IPS-NIHi7 (cell line): ENCODE results near the gene PLLP.

Source experiments
- DNase-seq: peaks from one replicate; pipeline ENCODE4 v3.0.0; 2012; ENCODE audit warnings: mixed read lengths; ENCODE audit errors: extremely low spot score

Gene PLLP, protein sequence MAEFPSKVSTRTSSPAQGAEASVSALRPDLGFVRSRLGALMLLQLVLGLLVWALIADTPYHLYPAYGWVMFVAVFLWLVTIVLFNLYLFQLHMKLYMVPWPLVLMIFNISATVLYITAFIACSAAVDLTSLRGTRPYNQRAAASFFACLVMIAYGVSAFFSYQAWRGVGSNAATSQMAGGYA

GRCh38 chr16:57284209-57284951 is at the start of gene PLLP:
Gene PLLP (minus strand): TSS chr16:57284672. CDS start chr16:57284540, 132 bp downstream.
- DNase-seq, result peak; percentile 79

DNA sequence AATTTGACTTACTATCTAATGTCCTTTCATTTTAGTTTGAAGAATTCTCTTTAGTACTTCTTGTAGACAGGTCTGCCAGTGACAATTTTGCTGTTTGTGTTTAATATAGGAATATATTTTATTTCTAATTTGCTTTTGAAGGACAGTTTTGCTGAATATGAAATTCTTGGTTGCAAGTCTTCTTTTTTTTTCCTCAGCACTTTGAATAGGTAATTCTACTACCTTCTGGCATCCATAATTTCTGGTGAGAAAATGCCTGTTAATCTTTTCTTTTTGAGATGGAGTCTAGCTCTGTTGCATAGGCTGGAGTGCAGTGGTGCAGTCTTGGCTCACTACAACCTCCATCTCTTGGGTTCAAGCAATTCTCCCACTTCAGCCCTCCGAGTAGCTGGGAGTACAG is 48.9 kb upstream of the PLLP start:
- no peak for DNase-seq

GRCh38 chr16:57331355-57331754 is 46.9 kb upstream of the PLLP start:
- DNase-seq, result no peak

- no peak for DNase-seq
These were observed 45.4 kb upstream of the PLLP start for GRCh38 chr16:57329718-57330327.

DNA sequence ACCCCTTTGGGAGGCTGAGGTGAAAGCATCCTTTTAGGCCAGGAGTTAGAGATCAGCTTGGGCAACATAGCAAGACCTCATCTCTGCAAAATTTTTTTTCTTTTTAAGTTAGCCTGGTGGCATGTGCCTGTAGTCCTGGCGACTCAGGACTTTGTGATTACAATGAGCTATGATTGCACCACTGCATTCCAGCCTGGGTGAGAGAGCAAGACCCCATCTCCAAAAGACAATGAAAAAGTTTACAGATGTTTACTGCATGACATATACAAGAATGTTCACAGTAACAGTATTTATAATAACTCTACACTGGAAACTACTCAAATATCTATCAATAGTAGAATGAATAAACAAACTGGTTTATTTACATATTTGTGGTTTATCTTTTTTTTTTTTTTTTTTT is 41.0 kb upstream of the PLLP start:
- DNase-seq, result no peak

GRCh38 chr16:57324749-57325148 is 40.3 kb upstream of the PLLP start:
- no peak for DNase-seq

GRCh38 chr16:57319646-57320045 is 35.2 kb upstream of the PLLP start:
- DNase-seq, result no peak

- peak; percentile 44 for DNase-seq
These were observed 33.9 kb upstream of the PLLP start for GRCh38 chr16:57318240-57318970.

GRCh38 chr16:57316390-57317017 is 32.0 kb upstream of the PLLP start:
- DNase-seq, result no peak

GRCh38 chr16:57315416-57315815 is 30.9 kb upstream of the PLLP start:
- no peak for DNase-seq

DNA sequence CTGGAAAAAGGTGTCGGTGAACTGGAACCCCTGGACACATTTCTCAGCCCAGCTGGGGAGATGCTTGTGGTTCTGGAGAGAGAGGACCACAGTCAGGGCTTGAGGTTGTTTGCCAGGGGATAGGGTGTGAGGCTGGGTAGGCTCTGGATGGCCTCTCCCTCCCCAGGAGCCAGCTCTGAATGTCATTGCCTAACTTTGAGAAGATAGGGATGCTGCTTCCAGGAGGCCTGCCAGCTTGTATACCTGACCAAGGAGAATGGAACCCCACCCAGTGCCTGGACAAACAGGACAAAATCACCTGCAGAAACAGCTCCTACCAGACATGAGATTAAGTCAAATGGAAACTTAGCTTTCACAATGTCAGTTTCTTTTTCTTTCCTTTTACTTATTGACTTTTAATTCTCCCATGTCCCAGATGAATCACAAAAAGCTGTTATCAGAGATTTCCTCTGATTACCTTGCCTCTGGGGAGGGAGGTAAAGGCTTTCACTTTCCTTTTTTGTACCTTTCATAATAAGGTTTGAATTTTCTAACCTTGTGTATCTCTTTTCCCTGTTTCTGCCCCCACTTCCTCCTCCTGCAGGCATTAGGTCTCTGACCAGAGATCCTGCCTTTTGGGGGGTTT is 29.8 kb upstream of the PLLP start:
- no peak for DNase-seq

- DNase-seq, result no peak
These were observed 29.0 kb upstream of the PLLP start for GRCh38 chr16:57313509-57313908.

GRCh38 chr16:57310801-57311200 is 26.3 kb upstream of the PLLP start:
- no peak for DNase-seq

DNA sequence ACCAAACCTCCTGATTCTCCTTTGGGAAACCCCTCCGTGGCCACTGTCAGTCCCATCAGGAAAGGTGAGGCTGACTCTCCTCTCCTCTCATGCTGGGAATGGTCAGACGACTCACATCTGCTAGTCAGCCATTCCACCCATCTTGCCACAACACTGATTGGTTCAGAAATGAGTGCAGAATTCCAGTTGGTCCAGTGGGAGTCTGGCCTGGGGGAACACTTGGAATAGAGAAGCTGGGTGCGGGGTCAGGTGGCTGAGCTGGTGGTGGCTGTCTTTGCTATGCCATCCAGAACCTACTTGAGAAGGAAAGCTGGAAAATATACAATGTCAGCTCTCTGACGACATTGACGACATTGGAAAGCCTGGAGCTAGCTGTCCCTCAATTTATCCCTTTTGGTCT is 23.6 kb upstream of the PLLP start:
- DNase-seq, result no peak

DNA sequence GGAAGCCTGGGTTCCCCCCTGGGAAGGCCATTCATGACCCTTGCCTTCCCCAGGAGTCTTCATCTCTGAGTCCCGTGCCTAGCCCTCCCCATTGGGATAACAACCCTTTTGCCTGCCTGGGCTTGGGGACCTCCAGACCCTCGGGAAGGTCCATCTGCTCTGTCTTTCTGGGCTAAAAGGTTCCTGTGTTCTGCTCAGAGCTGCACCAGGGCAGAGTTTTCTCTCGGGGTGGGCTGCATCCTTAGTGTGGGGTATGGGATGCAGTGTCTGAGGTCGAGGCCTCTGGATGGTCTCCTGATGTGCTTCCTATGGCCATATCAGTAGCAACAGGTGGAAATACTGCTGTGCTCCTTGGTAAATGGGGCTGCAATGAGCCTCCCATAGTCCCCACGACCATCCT is 22.9 kb upstream of the PLLP start:
- no peak for DNase-seq

DNA sequence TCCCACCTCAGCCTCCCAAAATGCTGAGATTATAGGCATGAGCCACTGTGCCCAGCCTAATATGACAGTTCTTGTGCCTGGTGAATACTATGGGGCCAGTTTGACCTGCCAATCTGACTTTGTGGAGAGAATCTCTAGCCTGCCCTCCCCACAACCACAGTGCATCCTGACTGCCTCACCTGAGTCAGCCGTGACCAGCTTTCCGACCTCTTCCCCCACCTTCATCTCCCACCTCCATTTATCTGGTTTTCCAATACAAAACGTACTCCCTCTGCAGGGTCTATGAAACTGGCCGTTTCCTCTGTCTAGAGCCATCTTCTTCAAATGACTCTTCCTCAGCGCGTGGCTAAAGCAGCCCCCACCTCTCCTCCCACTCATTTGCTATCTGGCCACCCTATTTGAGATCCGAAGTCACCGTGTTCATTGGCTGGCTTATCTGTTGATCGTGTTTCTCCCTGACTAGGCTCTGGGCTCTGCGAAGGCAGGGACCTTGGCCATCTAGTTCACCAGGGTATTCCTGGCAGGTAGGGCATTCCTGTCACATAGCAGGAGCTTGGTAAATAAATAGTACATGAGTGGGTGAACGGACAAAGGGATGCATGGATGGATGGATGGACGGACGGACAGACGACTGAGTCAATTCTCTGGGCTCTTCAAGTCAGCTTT is 22.3 kb upstream of the PLLP start:
- DNase-seq, result no peak

- DNase-seq, result no peak
These were observed 20.8 kb upstream of the PLLP start for GRCh38 chr16:57305159-57305811.

- DNase-seq, result peak; percentile 7
These were observed 19.9 kb upstream of the PLLP start for GRCh38 chr16:57304169-57305061.

DNA sequence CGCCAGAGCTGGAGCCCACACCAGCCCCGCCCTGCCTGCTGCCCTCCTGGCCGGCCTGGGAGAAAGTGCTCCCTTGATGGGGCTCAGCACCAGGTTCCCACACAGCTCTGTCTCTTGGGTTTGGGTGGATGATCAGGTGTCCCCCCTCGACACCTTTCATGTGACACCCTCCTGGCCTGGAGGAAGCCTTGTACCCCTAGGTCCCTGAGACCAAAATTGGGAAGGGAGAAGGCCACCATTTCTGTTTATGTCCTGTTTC is 19.4 kb upstream of the PLLP start:
- peak; percentile 2 for DNase-seq
